ENCODE measurements around the gene ARV1.
"Not testable (repeated sequence)": the region's sequence is repeated elsewhere in the genome, so short reads cannot be mapped to it uniquely, and the experiment has no call there.

ARV1 gene

GRCh38 chr1:230977761-230978490 lies 968 bp upstream of the ARV1 start:
- peaks cover 8% of the 10 kb centered on the region for H3K4me1 Mint-ChIP-seq
- no peak for TF ChIP-seq CTCF (IDR thresholded peaks at IDR 0.05)
- peak overlapping the region; percentile 89 for H3K4me3 Mint-ChIP-seq
- no peaks in the 10 kb centered on the region for H3K36me3 Mint-ChIP-seq (ENCODE audit: low read depth)
- no peaks in the 10 kb centered on the region for H3K9me3 Mint-ChIP-seq
- H3K27me3 Mint-ChIP-seq (ENCODE audit: low read depth, poor library complexity) = peaks cover 7% of the 10 kb centered on the region
- no peak for DNase-seq
- H3K27ac Mint-ChIP-seq = peak overlapping the region; percentile 12

GRCh38 chr1:230979389-230979716 lies 459 bp downstream of the ARV1 start:
- Mint-ChIP-seq H3K27ac (peak overlapping the region; percentile 79), H3K4me1 (peaks cover 19% of the 10 kb centered on the region), H3K4me3 (no peak overlapping the region), H3K36me3 (ENCODE audit: low read depth) (no peaks in the 10 kb centered on the region), H3K9me3 (no peaks in the 10 kb centered on the region), H3K27me3 (ENCODE audit: low read depth, poor library complexity) (peaks cover 4% of the 10 kb centered on the region)
- TF ChIP-seq CTCF (IDR thresholded peaks at IDR 0.05) = no peak
- DNase-seq = no peak

- H3K9me3 Mint-ChIP-seq = no peaks in the 10 kb centered on the region
- H3K4me3 Mint-ChIP-seq = no peak overlapping the region
- peaks cover 4% of the 10 kb centered on the region for H3K27me3 Mint-ChIP-seq (ENCODE audit: low read depth, poor library complexity)
Observed at GRCh38 chr1:230979952-230980351, 1.1 kb downstream of the ARV1 start.

GRCh38 chr1:230982696-230983095 lies 3.8 kb downstream of the ARV1 start:
- no peak for TF ChIP-seq CTCF (IDR thresholded peaks at IDR 0.05)
- no peaks in the 10 kb centered on the region for H3K27me3 Mint-ChIP-seq (ENCODE audit: low read depth, poor library complexity)
- no peak overlapping the region for H3K27ac Mint-ChIP-seq
- H3K4me3 Mint-ChIP-seq = no peak overlapping the region
- peaks cover 26% of the 10 kb centered on the region for H3K4me1 Mint-ChIP-seq
- no peaks in the 10 kb centered on the region for H3K9me3 Mint-ChIP-seq
- H3K36me3 Mint-ChIP-seq (ENCODE audit: low read depth) = peaks cover 5% of the 10 kb centered on the region
- DNase-seq = no peak

More at GRCh38 chr1:230979952-230980351, 1.1 kb downstream of the ARV1 start:
- TF ChIP-seq CTCF (IDR thresholded peaks at IDR 0.05) = no peak
- Mint-ChIP-seq H3K4me1 (peaks cover 25% of the 10 kb centered on the region), H3K36me3 (ENCODE audit: low read depth) (no peaks in the 10 kb centered on the region), H3K27ac (no peak overlapping the region)
- DNase-seq = no peak

GRCh38 chr1:230983811-230984210 lies 4.9 kb downstream of the ARV1 start:
- Mint-ChIP-seq H3K27me3 (ENCODE audit: low read depth, poor library complexity) (no peaks in the 10 kb centered on the region), H3K4me1 (peaks cover 24% of the 10 kb centered on the region), H3K9me3 (no peaks in the 10 kb centered on the region), H3K4me3 (peak overlapping the region; percentile 31), H3K27ac (peak overlapping the region; percentile 70), H3K36me3 (ENCODE audit: low read depth) (peaks cover 9% of the 10 kb centered on the region)
- TF ChIP-seq CTCF (IDR thresholded peaks at IDR 0.05) = no peak
- DNase-seq = no peak

- peak overlapping the region; percentile 34 for H3K27ac Mint-ChIP-seq
- peaks cover 24% of the 10 kb centered on the region for H3K4me1 Mint-ChIP-seq
- not testable (repeated sequence) for H3K36me3 Mint-ChIP-seq (ENCODE audit: low read depth); DNase-seq; H3K27me3 Mint-ChIP-seq (ENCODE audit: low read depth, poor library complexity); H3K9me3 Mint-ChIP-seq
- H3K4me3 Mint-ChIP-seq = peak overlapping the region; percentile 31
Observed at GRCh38 chr1:230984622-230985515, 6.0 kb downstream of the ARV1 start.

Measured in nephron progenitor cell (in vitro differentiated cells).